Measurements from ENCODE around the gene PIK3R2.
"Not testable (repeated sequence)": the region's sequence is repeated elsewhere in the genome, so short reads cannot be mapped to it uniquely, and the experiment has no call there.

PIK3R2 gene

DNA sequence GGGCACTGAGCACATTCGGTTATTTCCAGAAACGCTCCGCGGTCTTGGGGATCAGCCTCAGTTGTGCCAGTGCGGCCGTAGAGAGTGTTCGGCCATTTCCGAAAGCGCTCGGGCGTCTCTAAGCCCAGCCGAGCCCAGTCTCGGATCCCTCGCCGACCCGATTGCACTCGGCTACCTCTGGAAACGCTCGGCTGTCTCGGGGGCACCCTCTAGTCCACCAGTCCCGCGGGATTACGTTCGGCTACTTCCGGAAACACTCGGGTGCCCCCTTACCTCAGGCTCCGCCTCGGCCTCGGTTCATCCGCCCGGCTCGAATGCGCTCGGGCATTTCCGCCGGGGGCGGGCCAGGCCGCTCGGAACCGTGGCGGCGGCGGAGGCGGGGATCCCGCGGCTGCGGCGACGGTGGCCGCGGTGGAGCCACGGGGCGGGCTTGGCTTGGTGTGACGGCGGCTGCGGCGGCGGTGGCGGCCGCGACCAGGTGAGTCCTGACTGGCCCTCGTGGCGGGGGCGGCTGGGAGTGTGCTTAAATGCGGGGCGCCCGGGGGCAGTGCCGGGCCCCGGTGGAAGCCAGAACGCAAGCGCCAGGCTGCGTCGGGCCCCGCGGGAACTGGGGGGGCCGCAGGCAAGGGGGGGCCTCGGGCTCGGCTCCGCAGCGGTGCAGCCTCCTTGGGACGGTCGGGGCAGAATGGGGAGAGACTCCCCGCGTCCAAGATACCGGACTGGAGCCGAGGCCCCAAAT is at the start of gene PIK3R2:
PIK3R2 (plus strand) TSS at position 347 of the 739 bp plus-strand sequence. CDS start 2,717 bp downstream, outside the sequence.
- DNase-seq, result peak; percentile 98
- in situ Hi-C loops (cut with HindIII; ENCODE audit: low pct_ligation_motif_present, low pct_unique_long_range_greater_than_20kb, low sequenced_read_pairs), result no loop called here

DNA sequence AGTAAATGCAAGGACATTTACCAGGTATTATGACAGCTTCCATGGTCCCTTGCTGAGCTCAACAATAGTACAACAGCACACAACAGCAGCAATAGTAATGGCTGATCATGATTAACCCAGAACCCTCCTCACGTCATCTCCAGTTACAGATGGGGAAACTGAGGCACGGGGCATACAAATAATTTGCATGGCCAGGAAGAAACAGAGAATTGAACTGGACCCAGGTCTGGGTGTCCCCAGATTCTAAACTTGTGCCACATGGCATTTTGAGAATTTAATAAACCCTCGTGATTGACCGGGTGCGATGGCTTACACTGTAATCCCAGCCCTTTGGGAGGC is 48.2 kb upstream of the PIK3R2 start:
- DNase-seq, result no peak
- in situ Hi-C loops (cut with HindIII; ENCODE audit: low pct_ligation_motif_present, low pct_unique_long_range_greater_than_20kb, low sequenced_read_pairs), result no loop called here

DNA sequence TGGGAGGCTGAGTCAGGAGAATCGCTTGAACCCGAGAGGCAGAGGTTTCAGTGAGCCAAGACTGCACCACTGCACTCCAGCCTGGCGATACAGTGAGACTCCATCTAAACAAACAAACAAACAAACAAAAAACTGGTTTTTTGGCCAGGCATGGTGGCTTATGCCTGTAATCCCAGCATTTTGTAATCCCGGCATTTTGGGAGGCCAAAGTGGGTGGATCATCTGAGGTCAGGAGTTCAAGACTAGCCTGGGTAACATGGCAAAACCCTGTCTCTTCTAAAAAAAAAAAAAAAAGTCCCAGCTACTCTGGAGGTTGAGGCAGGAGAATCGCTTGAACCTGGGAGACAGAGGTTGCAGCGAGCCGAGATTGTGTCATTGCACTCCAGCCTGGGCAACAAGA is 47.7 kb upstream of the PIK3R2 start:
- in situ Hi-C loops (cut with HindIII; ENCODE audit: low pct_ligation_motif_present, low pct_unique_long_range_greater_than_20kb, low sequenced_read_pairs); DNase-seq: not testable (repeated sequence)

DNA sequence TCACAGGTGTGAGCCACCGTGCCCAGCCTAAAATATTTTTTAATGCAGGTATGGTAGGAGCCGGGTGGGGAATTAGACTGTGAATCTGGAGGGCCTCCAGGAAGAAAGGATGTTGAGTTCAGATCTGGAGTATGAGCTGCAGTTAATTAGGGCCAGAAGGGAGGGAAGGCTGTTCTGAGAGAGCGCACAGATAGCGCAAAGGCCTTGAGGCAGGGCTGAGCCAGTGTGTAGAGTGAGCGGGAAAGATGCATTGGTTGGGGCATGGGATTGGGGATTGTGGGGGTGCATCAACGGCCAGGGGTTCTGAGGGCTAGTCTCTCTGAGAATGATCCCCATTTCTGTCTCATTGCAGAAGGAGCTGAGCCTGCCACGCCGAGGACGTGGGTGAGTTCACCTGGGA is 45.7 kb upstream of the PIK3R2 start:
- in situ Hi-C loops (cut with HindIII; ENCODE audit: low pct_ligation_motif_present, low pct_unique_long_range_greater_than_20kb, low sequenced_read_pairs), result no loop called here
- no peak for DNase-seq

DNA sequence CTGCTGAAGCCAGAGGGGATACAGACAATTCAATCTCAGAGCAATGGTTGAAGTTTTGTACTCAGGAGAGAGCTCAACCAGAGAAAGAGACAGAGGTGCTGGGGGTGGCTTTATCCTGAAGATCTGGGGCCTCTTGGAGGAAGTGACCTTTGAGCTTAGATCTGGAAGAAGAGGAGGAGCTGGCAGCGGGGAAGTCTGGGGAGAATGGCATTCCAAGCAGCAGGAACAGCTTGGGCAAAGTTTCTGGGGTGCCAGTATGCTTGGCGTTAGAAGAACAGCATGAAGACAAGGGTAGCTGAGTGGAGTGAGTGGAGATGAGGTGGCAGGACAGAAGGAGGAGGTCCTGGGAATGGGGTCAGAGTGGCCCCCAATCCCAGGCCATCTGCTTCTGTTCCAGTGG is 44.1 kb upstream of the PIK3R2 start:
- in situ Hi-C loops (cut with HindIII; ENCODE audit: low pct_ligation_motif_present, low pct_unique_long_range_greater_than_20kb, low sequenced_read_pairs), result no loop called here
- no peak for DNase-seq

DNA sequence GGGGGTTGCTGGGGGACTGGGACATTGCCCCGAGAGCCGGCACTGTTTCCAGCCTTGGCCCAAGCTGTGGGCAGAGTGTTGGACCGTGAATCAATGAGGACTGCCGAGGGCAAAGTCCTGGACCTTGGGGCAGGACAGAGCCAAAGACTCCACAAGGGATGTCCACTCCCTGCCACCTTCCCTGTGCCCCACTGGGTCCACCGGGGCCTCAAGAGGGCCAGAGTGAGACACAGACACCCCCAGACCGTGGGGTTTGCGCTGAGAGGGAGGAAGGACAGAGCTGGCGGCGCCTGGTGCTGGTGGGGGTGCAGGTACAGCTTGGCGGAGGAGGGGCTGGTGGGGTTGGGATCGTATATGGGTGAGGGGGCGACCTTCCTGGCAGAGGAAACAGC is 43.6 kb upstream of the PIK3R2 start:
- DNase-seq, result no peak
- in situ Hi-C loops (cut with HindIII; ENCODE audit: low pct_ligation_motif_present, low pct_unique_long_range_greater_than_20kb, low sequenced_read_pairs), result no loop called here

DNA sequence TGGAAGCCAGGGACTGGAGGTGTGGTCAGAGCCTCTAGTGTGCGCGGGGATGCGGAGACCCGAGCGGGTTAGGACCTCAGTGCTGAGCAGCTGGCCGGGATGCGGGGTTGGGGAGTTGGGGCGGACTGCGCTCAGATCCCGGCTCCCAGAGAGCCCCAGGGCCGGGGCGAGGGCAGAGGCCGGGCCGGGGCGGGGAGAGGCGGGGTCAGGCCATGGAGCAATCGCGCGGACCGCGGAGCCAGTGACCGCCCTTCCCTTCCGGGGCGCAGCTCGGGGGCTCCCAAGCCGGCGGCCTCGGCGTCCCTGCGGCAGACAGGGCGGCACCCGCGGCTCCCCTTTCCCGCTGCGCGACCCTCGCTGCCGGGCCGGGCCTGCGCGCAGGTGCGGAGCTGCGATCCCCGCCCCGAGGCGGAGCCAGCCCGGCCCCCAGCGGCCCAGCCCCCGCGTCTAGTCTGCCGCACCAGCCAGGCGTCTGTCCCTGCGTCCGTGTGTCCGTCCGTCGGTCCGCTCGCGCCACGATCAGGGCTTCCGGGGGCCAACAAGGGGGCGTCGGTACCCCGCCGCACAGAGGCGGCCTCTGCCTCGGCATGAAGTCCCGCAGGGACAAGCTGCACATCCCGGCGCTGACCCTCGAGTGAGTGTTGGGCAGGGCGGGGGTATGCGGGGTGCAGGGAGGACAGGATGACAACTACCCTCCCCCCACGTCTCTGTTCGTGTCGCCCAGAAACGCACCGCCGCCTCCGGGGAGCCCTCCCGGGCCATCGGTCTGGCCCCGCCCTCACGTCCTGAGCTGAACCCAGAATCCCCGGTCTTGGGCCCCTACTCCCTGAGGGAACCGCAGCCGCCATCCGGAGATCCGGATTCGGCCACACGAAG is 43.0 kb upstream of the PIK3R2 start:
- DNase-seq, result peak; percentile 22

DNA sequence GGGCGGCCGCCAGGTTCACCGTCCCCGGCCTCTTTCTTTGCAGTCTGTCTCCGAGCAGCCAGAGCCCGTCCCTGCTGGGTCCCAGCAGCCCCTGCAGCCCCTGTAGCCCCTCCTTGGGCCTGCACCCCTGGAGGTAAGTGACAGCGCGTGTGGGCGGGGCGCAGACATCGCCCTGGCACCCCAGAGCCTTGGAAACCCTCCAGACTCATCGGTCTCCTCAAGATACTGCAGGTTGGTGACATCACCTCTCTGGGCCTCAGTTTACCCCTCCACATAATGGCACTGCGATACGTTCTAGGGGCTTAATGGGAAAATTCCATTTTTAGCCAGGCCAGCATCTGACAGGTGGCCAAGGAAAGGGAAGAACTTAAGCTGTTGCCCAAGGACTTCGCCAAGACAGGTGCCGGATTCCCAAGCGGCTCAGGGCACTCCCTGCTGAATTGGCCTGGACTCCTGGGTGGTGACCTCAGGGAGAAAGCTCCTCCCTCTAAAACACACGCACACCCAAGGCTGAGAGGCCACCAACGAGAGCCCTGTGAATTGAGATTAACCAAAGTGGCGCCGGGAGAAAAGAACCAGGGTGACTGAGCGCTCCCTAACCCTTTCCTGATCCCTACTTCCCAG is 42.2 kb upstream of the PIK3R2 start:
- no peak for DNase-seq
- in situ Hi-C loops (cut with HindIII; ENCODE audit: low pct_ligation_motif_present, low pct_unique_long_range_greater_than_20kb, low sequenced_read_pairs), result no loop called here

More for the DNA sequence above, 43.0 kb upstream of the PIK3R2 start:
- in situ Hi-C loops (cut with HindIII; ENCODE audit: low pct_ligation_motif_present, low pct_unique_long_range_greater_than_20kb, low sequenced_read_pairs), result no loop called here

DNA sequence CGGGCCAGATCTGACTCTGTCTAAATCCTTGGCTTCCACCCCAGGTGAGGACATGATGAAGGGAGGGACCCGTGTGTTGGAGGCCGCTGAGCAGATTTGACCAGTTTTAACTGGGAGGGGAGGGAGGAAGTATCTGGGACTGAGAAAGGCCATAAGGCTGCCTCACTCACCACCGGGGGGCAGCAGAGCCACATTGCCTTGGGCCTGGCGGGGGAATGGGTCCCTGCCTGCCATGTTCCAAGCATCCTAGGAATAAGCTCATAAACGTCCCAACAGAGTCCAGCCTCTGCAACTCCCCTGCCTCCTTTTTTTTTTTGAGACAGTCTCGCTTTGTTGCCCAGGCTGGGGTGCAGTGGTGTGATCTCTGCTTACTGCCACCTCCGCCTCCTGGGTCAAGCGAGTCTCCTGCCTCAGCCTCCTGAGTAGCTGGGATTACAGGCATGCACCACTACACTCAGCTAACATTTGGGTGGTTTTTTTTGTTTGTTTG is 39.9 kb upstream of the PIK3R2 start:
- peak; percentile 76 for DNase-seq
- in situ Hi-C loops (cut with HindIII; ENCODE audit: low pct_ligation_motif_present, low pct_unique_long_range_greater_than_20kb, low sequenced_read_pairs), result no loop called here

DNA sequence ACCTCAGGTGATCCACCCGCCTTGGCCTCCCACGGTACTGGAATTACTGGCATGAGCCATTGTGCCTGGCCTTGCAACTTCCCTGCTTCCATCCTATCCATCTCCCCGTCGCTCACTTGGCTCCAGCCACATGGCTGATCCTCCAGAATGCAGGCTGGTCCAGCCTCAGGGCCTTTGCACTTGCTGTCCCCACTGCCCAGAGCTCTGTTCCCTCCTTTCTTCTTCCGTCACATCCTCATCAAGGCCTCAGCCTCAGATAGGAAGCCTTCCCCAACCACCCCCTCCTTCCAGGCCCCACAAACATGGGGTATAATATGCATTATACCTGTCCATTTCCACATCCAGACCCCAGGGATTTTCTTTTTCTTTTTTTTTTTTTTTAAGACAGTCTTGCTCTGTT is 39.1 kb upstream of the PIK3R2 start:
- DNase-seq, result no peak
- in situ Hi-C loops (cut with HindIII; ENCODE audit: low pct_ligation_motif_present, low pct_unique_long_range_greater_than_20kb, low sequenced_read_pairs), result no loop called here

DNA sequence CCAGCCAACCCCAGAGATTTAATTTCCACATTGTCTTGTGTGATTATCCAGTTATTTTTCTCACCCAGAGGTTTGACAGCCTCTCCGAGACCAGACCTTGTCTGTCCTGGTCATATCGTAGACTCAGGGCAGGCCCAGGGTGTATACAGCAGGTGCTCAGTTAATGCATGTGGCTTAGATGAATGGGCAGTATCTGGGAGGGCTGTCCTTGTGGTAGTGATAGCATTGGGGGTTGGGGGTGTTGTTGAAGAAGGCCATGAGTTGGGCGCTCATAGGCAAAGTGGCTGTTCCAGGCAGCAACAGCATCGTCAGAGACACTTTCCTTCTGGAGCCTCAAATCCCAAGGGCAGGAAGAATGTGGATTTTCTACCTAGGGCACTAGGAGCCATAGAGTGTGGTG is 38.5 kb upstream of the PIK3R2 start:
- no peak for DNase-seq
- in situ Hi-C loops (cut with HindIII; ENCODE audit: low pct_ligation_motif_present, low pct_unique_long_range_greater_than_20kb, low sequenced_read_pairs), result no loop called here

DNA sequence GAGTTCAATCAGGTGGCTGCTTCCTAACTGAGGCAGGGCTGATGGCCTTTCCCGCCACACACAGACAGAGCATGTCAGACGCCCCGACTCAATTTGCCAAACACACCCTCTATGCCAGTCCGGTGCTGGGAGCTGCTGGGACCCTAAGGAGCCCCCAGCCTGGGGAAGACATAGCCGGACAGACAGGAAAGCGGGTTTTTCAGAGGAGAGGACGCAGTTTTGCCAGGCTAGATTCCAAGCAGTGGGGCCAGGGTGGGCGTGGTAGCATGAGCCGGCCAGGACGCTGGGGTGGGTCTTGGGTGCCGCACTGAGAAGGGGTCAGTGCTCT is 35.6 kb upstream of the PIK3R2 start:
- in situ Hi-C loops (cut with HindIII; ENCODE audit: low pct_ligation_motif_present, low pct_unique_long_range_greater_than_20kb, low sequenced_read_pairs), result no loop called here
- no peak for DNase-seq

DNA sequence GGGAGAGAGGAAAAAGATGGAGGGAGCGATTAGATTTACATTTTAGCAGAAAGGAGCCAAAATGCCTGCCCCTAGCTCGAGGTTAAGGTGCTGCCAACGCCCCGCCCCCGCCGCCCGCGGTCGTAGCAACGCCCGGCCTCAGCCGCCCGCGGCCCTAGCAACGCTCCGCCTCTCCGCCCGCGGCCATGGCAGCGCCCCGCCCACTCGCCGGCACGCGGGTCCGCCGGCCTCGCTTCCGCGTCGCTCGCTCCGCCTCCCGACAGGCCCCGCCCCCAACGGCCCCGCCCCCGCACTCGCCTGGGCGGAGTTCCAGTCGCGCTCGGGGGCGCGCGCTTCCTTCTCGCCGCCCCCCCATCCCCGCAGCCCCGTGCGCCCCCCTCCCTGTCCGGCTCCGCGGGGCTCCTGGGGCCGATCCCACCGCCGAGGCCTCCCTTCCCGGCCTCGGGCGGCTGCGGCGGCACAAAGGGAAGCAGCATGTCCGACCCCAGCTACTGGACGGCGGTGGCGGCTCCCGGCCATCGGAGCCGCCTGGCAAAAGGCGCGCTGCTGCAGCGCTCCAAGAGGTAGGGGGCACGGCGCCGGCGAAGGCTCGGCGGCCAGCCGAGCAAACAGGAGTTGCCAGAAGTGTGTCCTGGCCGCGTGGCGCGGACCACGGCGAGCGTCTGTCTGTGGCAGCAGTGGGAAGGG is 35.1 kb upstream of the PIK3R2 start:
- peak; percentile 81 for DNase-seq
- in situ Hi-C loops (cut with HindIII; ENCODE audit: low pct_ligation_motif_present, low pct_unique_long_range_greater_than_20kb, low sequenced_read_pairs), result no loop called here

DNA sequence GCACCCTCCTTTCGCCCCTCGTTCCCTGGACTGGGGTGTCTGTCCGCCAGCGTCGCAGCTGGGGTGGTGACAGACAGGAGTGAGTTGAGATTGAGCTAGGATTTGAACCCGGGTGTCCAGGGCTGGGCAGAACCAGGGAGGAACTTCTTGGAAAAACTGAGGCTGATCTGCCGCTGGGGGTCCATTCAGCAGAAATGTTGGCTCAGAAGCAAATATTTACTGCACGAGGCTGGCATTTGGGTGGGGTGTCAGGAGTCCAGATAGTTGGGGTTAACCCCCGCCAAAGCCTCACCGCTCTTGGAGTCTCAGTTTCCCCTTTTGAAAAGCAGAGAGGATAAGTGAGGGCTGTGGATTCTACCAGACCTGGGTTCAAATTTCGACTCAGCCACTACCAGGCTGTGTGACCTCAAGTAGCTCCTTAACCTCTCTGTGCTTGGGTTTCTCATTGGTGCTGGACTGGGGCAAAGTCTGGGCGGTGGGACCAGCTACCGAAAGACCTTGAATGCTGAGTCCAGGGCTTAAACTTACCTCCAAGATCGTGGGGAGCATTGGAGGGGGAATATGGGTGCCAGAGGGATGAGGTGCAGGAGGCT is 34.4 kb upstream of the PIK3R2 start:
- in situ Hi-C loops (cut with HindIII; ENCODE audit: low pct_ligation_motif_present, low pct_unique_long_range_greater_than_20kb, low sequenced_read_pairs), result no loop called here

DNA sequence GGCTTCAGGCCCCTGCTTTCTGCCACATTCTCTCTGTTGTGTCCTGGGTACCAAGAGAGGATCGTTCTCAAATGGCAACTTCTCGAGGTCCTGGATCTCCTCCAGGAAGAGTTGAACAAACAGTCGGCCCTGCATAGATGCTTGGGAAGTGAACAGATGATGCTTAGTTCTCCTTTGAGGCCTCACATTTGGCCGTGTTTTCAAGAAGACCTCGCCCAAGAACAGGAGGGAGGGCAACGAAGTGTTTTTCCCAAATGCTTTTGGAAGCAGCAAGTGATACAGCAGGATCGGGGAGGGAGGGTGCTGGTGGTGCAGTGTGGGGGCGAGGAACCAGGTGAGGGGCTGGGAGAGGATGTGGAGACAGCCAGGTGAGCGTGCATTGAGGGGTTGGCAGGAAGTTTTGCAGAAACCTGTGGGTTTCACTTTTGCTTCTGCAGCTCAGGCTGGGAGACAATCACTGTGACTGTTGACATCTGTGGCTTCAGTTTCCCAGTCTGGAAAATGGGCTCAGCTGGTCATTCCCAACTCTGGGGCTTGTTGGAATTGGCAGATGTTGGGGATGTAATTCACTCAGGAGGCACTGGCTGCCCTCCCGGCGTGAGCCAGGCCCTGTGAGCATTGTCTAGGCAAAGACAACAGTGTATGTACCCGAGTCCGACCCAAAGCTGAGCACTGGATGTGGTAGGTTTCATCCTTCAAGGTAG is 33.8 kb upstream of the PIK3R2 start:
- in situ Hi-C loops (cut with HindIII; ENCODE audit: low pct_ligation_motif_present, low pct_unique_long_range_greater_than_20kb, low sequenced_read_pairs), result no loop called here
- DNase-seq, result no peak

More for the DNA sequence above, 34.4 kb upstream of the PIK3R2 start:
- DNase-seq, result no peak

DNA sequence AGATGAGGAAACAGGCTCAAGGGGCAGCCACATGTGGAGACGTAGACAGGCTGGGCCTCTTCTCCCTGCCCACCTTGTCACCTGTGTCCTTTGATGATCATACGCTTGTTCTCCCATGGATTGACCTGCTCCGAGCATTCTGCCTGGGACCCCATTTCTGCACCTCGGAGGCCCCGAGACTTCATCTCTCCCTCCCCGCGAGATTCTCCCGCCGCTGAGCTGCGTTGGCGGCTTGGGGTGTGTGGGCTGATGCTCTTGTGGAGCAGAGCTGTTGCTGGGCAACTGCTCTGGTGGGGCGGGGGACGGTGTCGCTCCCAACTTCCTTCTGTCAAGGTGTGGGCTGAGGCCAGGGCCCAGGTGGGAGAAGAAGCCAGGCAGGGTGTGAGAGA is 33.3 kb upstream of the PIK3R2 start:
- in situ Hi-C loops (cut with HindIII; ENCODE audit: low pct_ligation_motif_present, low pct_unique_long_range_greater_than_20kb, low sequenced_read_pairs), result no loop called here
- no peak for DNase-seq

DNA sequence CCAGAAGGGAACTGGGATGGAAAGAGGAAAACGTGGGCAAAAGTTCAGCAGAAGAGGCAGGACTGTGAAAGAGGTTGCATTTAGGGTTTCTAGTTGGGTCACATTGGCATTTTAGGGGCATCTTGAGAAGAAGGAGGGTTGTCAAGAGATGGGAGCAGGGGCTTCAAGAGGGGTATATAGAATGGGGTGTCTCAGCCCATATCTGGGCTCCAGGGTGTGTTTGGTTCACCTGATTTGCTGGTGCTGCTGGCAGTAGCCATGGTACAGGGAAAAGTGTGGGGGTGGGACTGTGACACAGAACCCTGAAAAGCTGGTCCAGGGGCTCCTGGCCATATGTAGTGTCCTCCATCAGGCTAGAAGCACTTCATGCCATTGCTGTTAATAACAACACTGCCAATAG is 32.8 kb upstream of the PIK3R2 start:
- no peak for DNase-seq
- in situ Hi-C loops (cut with HindIII; ENCODE audit: low pct_ligation_motif_present, low pct_unique_long_range_greater_than_20kb, low sequenced_read_pairs), result no loop called here

DNA sequence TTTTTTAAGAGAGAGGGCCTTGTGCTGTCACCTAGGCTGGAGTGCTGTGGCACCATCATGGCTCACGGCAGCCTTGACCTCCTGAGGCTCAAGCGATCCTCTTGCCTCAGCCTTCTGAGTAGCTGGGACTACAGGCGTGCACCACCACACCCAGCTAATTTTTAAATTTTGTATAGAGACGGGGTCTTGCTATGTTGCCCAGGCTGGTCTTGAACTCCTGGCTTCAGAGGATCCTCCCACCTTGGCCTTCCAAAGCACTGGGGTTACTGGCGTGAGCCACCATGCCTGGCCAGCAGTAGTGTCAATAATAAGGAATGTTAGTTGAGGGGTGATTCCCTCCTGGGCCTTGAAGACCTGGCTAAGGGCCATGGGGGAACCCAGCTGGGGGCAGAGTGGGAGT is 31.8 kb upstream of the PIK3R2 start:
- DNase-seq, result no peak
- in situ Hi-C loops (cut with HindIII; ENCODE audit: low pct_ligation_motif_present, low pct_unique_long_range_greater_than_20kb, low sequenced_read_pairs), result no loop called here
